Lower lobe of right lung (tissue), 2 donors: Measurements from ENCODE around the gene ADORA2A. TPM values are rescaled to one million over a fixed set of nuclear protein-coding genes. Genes with fewer than 3 reads are reported as not detected.
A peak's percentile ranks its signal among the peaks of the same experiment; 100 is the strongest.

Experiments
- ATAC-seq, 2 donors: fragments of 200-7000 bp; cut with Tn5 transposase; one replicate each; pipeline ENCODE4 v1.9.1; 2020 to 2022; ENCODE audit warnings: mild to moderate bottlenecking in 2 of 2, moderate library complexity in 2 of 2
- DNase-seq: peaks from one replicate; pipeline ENCODE4 v3.0.0-alpha.2; 2020
- H3K27ac ChIP-seq: fragments of 200-600 bp; one replicate; pipeline ENCODE4 v1.8.0; 2022
- H3K27me3 ChIP-seq: fragments of 200-600 bp; one replicate; pipeline ENCODE4 v1.8.0; 2022; ENCODE audit warnings: low read depth
- H3K36me3 ChIP-seq: fragments of 200-600 bp; one replicate; pipeline ENCODE4 v1.8.0; 2022; ENCODE audit warnings: mild to moderate bottlenecking
- H3K4me1 ChIP-seq: fragments of 200-600 bp; one replicate; pipeline ENCODE4 v1.8.0; 2022
- H3K4me3 ChIP-seq: fragments of 200-600 bp; one replicate; pipeline ENCODE4 v1.8.0; 2022; ENCODE audit warnings: mild to moderate bottlenecking
- H3K9me3 ChIP-seq: fragments of 200-600 bp; one replicate; pipeline ENCODE4 v1.8.0; 2022
- intact Hi-C: fragments of 100-400 bp; cut with DNase I; formaldehyde crosslinking; loops from one replicate; pipeline ENCODE4 v1.11.0; 2022
- long read RNA-seq: library from polyadenylated mRNA; unstranded; transcript quantifications from one replicate; pipeline ENCODE4 v2.0.0, GENCODE V29; 2021
- total RNA-seq: library from RNA; stranded (reverse); fragmentation: NEBNext Ultra II Directional; extraction: Animal tissue kit (Norgen Biotek cat#: 25700); gene quantifications from one replicate; pipeline ENCODE4 v1.2.1, GENCODE V29; 2021
- TF ChIP-seq, protein P1 (sequence below): fragments of 200-600 bp; IDR thresholded peaks from one replicate; pipeline ENCODE4 v1.8.0; 2022; ENCODE audit warnings: antibody characterized with exemption, mild to moderate bottlenecking
- donor health status: DM: no; HTN: yes; CAD: no; lungs with severe emphysema.

ADORA2A gene
- 16.0 TPM for total RNA-seq
- long read RNA-seq, partial matches to known transcripts = 6 of 45 reads
- long read RNA-seq, other reads (novel, unspliced or antisense) = 38 of 45 reads

- Histone ChIP-seq H3K27ac (peak within 1 kb of the TSS; percentile 74), H3K4me3 (peak within 1 kb of the TSS; percentile 37), H3K36me3 (no peaks in the 10 kb centered on the region), H3K9me3 (no peaks in the 10 kb centered on the region), H3K4me1 (peaks cover 73% of the 10 kb centered on the region), H3K27me3 (peaks cover 13% of the 10 kb centered on the region)
- ATAC-seq = peak in 1 of 2 donors; percentile 46
- peak; percentile 76 for DNase-seq
- intact Hi-C loops = no loop called here
- TF ChIP-seq, protein P1, sequence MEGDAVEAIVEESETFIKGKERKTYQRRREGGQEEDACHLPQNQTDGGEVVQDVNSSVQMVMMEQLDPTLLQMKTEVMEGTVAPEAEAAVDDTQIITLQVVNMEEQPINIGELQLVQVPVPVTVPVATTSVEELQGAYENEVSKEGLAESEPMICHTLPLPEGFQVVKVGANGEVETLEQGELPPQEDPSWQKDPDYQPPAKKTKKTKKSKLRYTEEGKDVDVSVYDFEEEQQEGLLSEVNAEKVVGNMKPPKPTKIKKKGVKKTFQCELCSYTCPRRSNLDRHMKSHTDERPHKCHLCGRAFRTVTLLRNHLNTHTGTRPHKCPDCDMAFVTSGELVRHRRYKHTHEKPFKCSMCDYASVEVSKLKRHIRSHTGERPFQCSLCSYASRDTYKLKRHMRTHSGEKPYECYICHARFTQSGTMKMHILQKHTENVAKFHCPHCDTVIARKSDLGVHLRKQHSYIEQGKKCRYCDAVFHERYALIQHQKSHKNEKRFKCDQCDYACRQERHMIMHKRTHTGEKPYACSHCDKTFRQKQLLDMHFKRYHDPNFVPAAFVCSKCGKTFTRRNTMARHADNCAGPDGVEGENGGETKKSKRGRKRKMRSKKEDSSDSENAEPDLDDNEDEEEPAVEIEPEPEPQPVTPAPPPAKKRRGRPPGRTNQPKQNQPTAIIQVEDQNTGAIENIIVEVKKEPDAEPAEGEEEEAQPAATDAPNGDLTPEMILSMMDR = no peak
These were observed at the start of gene ADORA2A for GRCh38 chr22:24427500-24428164. ADORA2A (plus strand) TSS chr22:24427599; CDS start chr22:24433405, 5,806 bp downstream.

DNA sequence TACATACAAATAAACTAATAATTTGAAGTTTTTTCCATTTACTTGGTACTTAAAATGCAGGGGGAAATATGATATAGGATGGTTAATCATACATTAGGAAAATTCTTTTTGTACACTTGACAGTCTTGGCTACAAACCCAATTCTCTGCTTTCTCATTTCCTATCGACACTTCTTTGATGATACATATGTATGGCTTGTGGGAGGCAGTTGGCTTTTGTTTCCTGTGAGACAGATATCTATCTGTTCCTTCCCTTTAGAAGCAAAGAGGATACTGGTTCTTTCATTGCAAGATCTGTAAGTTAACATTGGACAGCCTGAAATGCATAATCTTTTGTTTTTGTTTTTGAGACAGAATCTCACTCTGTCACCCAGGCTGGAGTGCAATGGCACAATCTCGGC is 47.9 kb upstream of the ADORA2A start:
- peaks cover 53% of the 10 kb centered on the region for H3K36me3 ChIP-seq
- no peak overlapping the region for H3K27ac ChIP-seq
- TF ChIP-seq, protein P1 = no peak
- H3K4me1 ChIP-seq = no peaks in the 10 kb centered on the region
- DNase-seq = no peak
- no peaks in the 10 kb centered on the region for H3K27me3 ChIP-seq
- no peak for ATAC-seq
- intact Hi-C loops = no loop called here
- no peak overlapping the region for H3K4me3 ChIP-seq
- H3K9me3 ChIP-seq = no peaks in the 10 kb centered on the region

- Histone ChIP-seq H3K27ac (no peak overlapping the region), H3K9me3 (no peaks in the 10 kb centered on the region), H3K36me3 (peaks cover 46% of the 10 kb centered on the region), H3K27me3 (no peaks in the 10 kb centered on the region), H3K4me3 (no peak overlapping the region), H3K4me1 (no peaks in the 10 kb centered on the region)
- intact Hi-C loops = no loop called here
- no peak for ATAC-seq
- TF ChIP-seq, protein P1 = no peak
- DNase-seq = no peak
These were observed 47.0 kb upstream of the ADORA2A start for GRCh38 chr22:24380220-24380904.

GRCh38 chr22:24380905-24381230 is 46.5 kb upstream of the ADORA2A start:
- intact Hi-C loops = no loop called here
- Histone ChIP-seq H3K4me3 (no peak overlapping the region), H3K36me3 (peaks cover 41% of the 10 kb centered on the region), H3K9me3 (no peaks in the 10 kb centered on the region), H3K27ac (no peak overlapping the region), H3K27me3 (no peaks in the 10 kb centered on the region), H3K4me1 (no peaks in the 10 kb centered on the region)
- DNase-seq = no peak
- TF ChIP-seq, protein P1 = no peak
- ATAC-seq = no peak

GRCh38 chr22:24383061-24383460 is 44.3 kb upstream of the ADORA2A start:
- H3K4me3 ChIP-seq = no peak overlapping the region
- no peak for ATAC-seq
- TF ChIP-seq, protein P1 = no peak
- peaks cover 22% of the 10 kb centered on the region for H3K36me3 ChIP-seq
- DNase-seq = no peak
- H3K27ac ChIP-seq = no peak overlapping the region
- no peaks in the 10 kb centered on the region for H3K27me3 ChIP-seq
- intact Hi-C loops = no loop called here
- no peaks in the 10 kb centered on the region for H3K4me1 ChIP-seq
- H3K9me3 ChIP-seq = no peaks in the 10 kb centered on the region
